Stimulated activated naive CD8-positive, alpha-beta T cell treated with anti-CD3 and anti-CD28 coated beads, Interleukin-15, Interleukin-2, amounts not matched to agents 100 U/mL and 50 U/mL, for 24 hours (primary cell): ENCODE results near the gene KLHDC10.
A peak's percentile ranks its signal among the peaks of the same experiment; 100 is the strongest.
"Not testable (repeated sequence)": the region's sequence is repeated elsewhere in the genome, so short reads cannot be mapped to it uniquely, and the experiment has no call there.

Experiments used
- ATAC-seq: fragments of 150-1000 bp; cut with Tn5 transposase; one replicate; pipeline ENCODE4 v1.10.0; 2021
- DNase-seq: peaks from one replicate; pipeline ENCODE4 v3.0.0; 2021

Gene KLHDC10

GRCh38 chr7:130079846-130080394, 9.6 kb downstream of the KLHDC10 start:
- peak; percentile 52 for ATAC-seq
- DNase-seq, result no peak

GRCh38 chr7:130083497-130083896, 13.2 kb downstream of the KLHDC10 start:
- DNase-seq, ATAC-seq: not testable (repeated sequence)

- ATAC-seq (no peak), DNase-seq (no peak)
These were observed 13.9 kb downstream of the KLHDC10 start for GRCh38 chr7:130084037-130084875.

GRCh38 chr7:130085235-130085634, 14.9 kb downstream of the KLHDC10 start:
- not testable (repeated sequence) for ATAC-seq, DNase-seq

GRCh38 chr7:130086938-130087337, 16.6 kb downstream of the KLHDC10 start:
- DNase-seq (no peak), ATAC-seq (no peak)

- DNase-seq (no peak), ATAC-seq (no peak)
These were observed 17.0 kb downstream of the KLHDC10 start for GRCh38 chr7:130087364-130087763.

- DNase-seq (peak; percentile 10), ATAC-seq (peak; percentile 81)
These were observed 20.6 kb downstream of the KLHDC10 start for GRCh38 chr7:130090745-130091532.

GRCh38 chr7:130091999-130092398, 21.7 kb downstream of the KLHDC10 start:
- DNase-seq (no peak), ATAC-seq (no peak)

- ATAC-seq (no peak), DNase-seq (no peak)
These were observed 22.3 kb downstream of the KLHDC10 start for GRCh38 chr7:130092598-130092997.

GRCh38 chr7:130095812-130096211, 25.5 kb downstream of the KLHDC10 start:
- no peak for ATAC-seq
- no peak for DNase-seq

- ATAC-seq, result no peak
- no peak for DNase-seq
These were observed 26.0 kb downstream of the KLHDC10 start for GRCh38 chr7:130096243-130096827.

GRCh38 chr7:130099331-130099730, 29.0 kb downstream of the KLHDC10 start:
- DNase-seq (no peak), ATAC-seq (no peak)

- no peak for ATAC-seq
- no peak for DNase-seq
These were observed 32.3 kb downstream of the KLHDC10 start for GRCh38 chr7:130102588-130102987.

GRCh38 chr7:130107949-130108674, 37.8 kb downstream of the KLHDC10 start:
- no peak for ATAC-seq
- DNase-seq, result no peak

GRCh38 chr7:130108809-130109208, 38.5 kb downstream of the KLHDC10 start:
- no peak for ATAC-seq
- DNase-seq, result no peak

- no peak for ATAC-seq
- DNase-seq, result no peak
These were observed 41.8 kb downstream of the KLHDC10 start for GRCh38 chr7:130112093-130112492.

- ATAC-seq, result no peak
- no peak for DNase-seq
These were observed 42.5 kb downstream of the KLHDC10 start for GRCh38 chr7:130112662-130113425.

GRCh38 chr7:130113426-130113805, 43.1 kb downstream of the KLHDC10 start:
- ATAC-seq, DNase-seq: not testable (repeated sequence)

- ATAC-seq (no peak), DNase-seq (no peak)
These were observed 43.6 kb downstream of the KLHDC10 start for GRCh38 chr7:130113887-130114286.

- DNase-seq (no peak), ATAC-seq (no peak)
These were observed 44.0 kb downstream of the KLHDC10 start for GRCh38 chr7:130114374-130114773.

GRCh38 chr7:130114776-130115175, 44.4 kb downstream of the KLHDC10 start:
- DNase-seq (no peak), ATAC-seq (no peak)
